Neutrophil (primary cell): ENCODE results near the gene GALNT9.

Source experiments
- H3K27ac ChIP-seq: fragments of 200-600 bp; sonication (generic); 2 replicates; pipeline ENCODE4 v1.5.1; 2016; ENCODE audit warnings: mild to moderate bottlenecking, moderate library complexity
- H3K27me3 ChIP-seq: fragments of 200-600 bp; sonication (generic); 2 replicates; pipeline ENCODE4 v1.6.0; 2016; ENCODE audit warnings: mild to moderate bottlenecking
- H3K36me3 ChIP-seq: fragments of 200-600 bp; sonication (generic); 2 replicates; pipeline ENCODE4 v1.5.1; 2017
- H3K4me1 ChIP-seq, 2 experiments: fragments of 200-600 bp in 1 of 2; sonication (generic) in 1 of 2; 1 replicate in 1 of 2; 2 replicates in 1 of 2; pipeline versions ENCODE4 v1.5.1 to v1.6.1; 2013 to 2016; ENCODE audit warnings: low read depth in 1 of 2, low read length in 1 of 2, mild to moderate bottlenecking in 1 of 2, moderate library complexity in 1 of 2; ENCODE audit not compliant: control insufficient read depth in 1 of 2, insufficient read depth in 1 of 2
- H3K4me3 ChIP-seq, 2 experiments: fragments of 200-600 bp in 1 of 2; sonication (generic) in 1 of 2; 1 replicate in 1 of 2; 2 replicates in 1 of 2; pipeline ENCODE4 v1.5.1; 2013 to 2016; ENCODE audit warnings: low read depth in 1 of 2, low read length in 1 of 2, mild to moderate bottlenecking in 1 of 2, moderate library complexity in 1 of 2
- H3K9me3 ChIP-seq: fragments of 200-600 bp; sonication (generic); 2 replicates; pipeline ENCODE4 v1.5.1; 2016
- TF ChIP-seq, protein P1 (sequence below): fragments of 200-600 bp; sonication (generic); IDR thresholded peaks from 2 replicates; pipeline ENCODE4 v1.5.1; 2016; ENCODE audit warnings: antibody characterized with exemption

GALNT9 gene

DNA sequence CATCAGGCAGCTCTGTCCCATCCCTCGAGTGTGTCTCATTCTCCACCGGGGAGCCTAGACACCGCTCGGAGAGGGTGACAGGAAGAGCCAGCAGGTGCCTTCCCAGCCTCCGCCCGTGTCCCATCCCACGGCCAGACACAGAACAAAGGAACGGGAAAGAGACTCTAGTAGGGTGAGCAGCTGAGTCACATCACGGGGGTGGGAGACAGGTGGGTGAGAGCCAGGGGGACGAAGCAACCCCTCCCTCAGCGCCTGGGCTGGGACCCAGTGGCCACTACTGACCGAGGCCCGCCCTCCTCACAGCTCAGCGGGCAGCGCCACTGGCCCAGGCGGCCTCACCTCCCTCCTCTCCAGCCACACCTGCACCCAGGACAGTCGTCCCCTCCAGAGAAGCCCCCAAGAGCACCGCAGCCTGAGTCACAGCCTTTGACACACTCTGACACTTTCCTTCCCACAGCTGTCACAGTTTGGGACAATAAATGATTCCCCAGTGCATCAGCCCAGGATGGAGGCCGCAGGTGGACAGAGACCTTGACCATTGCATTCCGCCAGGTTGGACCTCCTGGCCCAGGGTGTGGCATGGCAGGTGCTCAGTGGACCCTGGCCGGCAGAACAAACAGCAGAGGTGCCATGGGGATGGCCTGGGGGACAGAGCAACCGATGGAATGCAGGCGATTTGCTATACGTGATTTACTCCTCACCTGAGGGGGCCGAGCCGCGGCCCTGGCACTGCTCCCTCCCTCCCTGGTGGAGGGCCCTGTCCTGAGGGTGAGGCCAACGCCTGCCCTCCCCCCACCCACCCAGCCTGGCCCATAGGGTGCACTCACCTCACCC, 45.4 kb upstream of the GALNT9 start:
- Histone ChIP-seq H3K36me3 (no peaks in the 10 kb centered on the region), H3K4me3 (no peak overlapping the region), H3K9me3 (no peaks in the 10 kb centered on the region), H3K27me3 (peaks cover 68% of the 10 kb centered on the region), H3K4me1 (no peaks in the 10 kb centered on the region), H3K27ac (no peak overlapping the region)
- TF ChIP-seq, protein P1, sequence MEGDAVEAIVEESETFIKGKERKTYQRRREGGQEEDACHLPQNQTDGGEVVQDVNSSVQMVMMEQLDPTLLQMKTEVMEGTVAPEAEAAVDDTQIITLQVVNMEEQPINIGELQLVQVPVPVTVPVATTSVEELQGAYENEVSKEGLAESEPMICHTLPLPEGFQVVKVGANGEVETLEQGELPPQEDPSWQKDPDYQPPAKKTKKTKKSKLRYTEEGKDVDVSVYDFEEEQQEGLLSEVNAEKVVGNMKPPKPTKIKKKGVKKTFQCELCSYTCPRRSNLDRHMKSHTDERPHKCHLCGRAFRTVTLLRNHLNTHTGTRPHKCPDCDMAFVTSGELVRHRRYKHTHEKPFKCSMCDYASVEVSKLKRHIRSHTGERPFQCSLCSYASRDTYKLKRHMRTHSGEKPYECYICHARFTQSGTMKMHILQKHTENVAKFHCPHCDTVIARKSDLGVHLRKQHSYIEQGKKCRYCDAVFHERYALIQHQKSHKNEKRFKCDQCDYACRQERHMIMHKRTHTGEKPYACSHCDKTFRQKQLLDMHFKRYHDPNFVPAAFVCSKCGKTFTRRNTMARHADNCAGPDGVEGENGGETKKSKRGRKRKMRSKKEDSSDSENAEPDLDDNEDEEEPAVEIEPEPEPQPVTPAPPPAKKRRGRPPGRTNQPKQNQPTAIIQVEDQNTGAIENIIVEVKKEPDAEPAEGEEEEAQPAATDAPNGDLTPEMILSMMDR = no peak

DNA sequence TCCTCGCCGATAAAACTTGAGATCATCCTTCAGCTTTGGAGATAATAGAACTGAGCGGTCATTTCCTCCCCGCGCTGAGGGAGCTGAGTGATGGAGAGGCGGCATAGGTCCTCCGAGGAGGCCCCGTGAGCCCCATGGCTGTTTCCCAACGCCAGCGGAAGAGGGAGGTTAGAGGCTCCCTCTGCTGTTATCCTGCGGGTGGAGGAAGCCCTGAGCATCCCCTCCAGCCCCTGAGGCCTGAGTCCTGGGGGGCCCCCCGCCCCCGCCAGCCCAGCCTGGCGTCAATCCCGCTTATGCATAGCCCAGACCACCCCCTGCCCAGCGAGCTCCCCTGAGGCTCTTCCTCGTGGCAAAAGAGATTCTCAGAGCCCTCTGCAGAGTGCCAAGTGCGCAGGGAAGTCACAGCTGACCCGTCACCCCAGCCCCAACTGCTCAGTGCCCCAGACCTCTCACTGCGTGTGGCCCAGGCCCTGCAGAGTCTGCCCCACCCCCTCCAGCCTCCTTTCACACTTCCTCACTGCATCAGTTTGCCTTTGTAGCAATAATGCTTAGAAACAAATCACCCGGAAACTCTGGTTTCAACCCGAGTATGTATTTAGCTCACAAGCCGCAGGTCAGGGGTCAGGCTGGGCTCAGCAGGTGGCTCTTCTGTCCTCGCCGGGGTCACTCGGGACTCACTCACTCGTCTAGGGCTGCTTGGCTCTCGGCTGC, 44.7 kb upstream of the GALNT9 start:
- Histone ChIP-seq H3K9me3 (no peaks in the 10 kb centered on the region), H3K27ac (no peak overlapping the region), H3K36me3 (no peaks in the 10 kb centered on the region), H3K4me3 (no peak overlapping the region), H3K4me1 (no peaks in the 10 kb centered on the region), H3K27me3 (peaks cover 62% of the 10 kb centered on the region)
- TF ChIP-seq, protein P1 = no peak

DNA sequence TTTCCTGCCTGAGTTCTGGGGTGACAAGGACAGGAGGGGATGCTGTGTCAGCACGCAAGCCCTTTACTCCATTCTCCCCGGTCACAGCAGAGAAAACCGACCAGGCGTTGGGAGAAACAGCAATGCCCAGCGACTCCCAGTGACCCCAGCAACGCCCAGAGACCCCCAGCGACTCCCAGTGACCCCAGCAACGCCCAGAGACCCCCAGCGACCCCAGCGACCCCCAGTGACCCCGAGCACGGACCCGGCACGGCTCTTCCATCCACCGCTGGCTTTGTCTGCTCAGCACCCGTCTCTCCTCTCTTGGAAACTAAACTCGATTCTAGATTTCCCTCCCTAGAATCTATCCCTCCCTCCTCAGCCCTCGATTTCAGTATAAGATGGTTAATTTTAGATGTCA, 38.5 kb upstream of the GALNT9 start:
- TF ChIP-seq, protein P1 = no peak
- Histone ChIP-seq H3K27me3 (peaks cover 19% of the 10 kb centered on the region), H3K4me3 (no peak overlapping the region), H3K27ac (no peak overlapping the region), H3K4me1 (no peaks in the 10 kb centered on the region), H3K9me3 (no peaks in the 10 kb centered on the region), H3K36me3 (no peaks in the 10 kb centered on the region)

DNA sequence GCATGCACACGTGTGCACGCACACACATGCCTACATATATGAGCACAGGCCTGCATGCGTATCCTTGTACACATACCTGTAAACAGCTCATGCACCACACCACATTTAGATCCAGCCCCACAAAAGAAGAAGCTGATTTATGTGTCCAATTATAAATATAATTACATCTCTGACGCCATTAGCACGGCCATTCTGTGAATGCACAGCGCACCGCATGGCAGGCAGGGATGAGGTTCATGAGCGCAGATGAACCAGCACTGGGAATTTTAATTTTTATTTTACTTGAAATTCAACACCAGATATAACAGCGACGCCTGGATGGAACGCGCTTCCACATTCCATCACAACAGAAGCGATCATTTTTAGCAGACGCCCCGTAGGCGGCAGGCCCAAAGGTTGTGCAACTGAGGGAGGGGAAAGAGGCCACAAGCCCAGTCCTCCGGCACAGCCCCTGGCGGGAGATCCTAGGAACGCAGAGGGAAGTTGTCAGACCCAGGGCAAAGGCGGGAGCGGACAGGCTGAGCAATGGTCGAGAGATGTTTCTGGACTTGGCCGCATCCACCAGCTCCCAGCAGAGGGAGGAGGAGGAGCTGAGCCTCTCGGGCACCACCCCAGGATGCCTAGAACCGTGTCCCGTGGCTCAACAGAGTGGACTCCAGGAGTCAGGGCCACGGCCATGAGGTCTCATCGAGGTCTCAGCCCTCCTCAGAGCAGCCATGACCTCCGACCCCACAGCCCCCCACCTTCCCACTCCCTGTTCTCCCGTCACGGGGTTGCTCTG, 37.9 kb upstream of the GALNT9 start:
- TF ChIP-seq, protein P1 = no peak
- Histone ChIP-seq H3K27ac (no peak overlapping the region), H3K4me1 (no peaks in the 10 kb centered on the region), H3K36me3 (no peaks in the 10 kb centered on the region), H3K4me3 (no peak overlapping the region), H3K27me3 (peaks cover 14% of the 10 kb centered on the region), H3K9me3 (no peaks in the 10 kb centered on the region)

DNA sequence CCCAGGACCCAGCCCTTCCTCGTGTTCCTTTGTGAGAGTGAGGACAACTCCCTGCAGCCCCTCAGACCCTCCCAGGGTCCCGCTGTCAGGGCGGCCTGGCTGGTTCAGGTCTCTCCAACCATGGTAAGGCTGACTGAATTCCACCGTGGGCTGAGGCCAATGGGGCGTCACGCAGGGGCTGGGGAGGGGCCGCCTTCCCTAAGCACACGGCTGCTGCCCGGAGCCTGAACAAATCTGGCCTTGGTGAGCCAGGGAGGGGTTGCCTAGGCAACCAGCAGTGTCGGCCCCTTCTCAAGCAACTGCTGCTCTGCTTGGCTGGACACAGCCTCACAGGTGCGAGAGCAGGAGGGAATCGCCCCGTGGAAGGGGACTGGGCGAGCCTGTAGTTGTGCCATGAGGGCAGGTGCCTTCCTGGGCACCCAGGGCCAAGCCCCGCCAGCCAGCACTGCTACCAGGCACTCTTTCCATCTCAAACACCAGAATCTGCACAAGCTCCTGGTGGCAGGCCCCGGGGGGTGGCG, 37.0 kb upstream of the GALNT9 start:
- Histone ChIP-seq H3K9me3 (no peaks in the 10 kb centered on the region), H3K4me1 (no peaks in the 10 kb centered on the region), H3K36me3 (no peaks in the 10 kb centered on the region), H3K27ac (no peak overlapping the region), H3K4me3 (no peak overlapping the region), H3K27me3 (peaks cover 7% of the 10 kb centered on the region)
- TF ChIP-seq, protein P1 = no peak
